K562 (cell line): Measurements from ENCODE around the gene APOC1. TPM values are rescaled to one million over a fixed set of nuclear protein-coding genes. Genes with fewer than 3 reads are reported as not detected.
A peak's percentile ranks its signal among the peaks of the same experiment; 100 is the strongest.

Experiments used
- ARID3A ChIP-seq: IDR thresholded peaks from 2 replicates; pipeline ENCODE4 v1.6.1; 2012; ENCODE audit warnings: low read depth, low read length, improper control_type of control experiment, borderline replicate concordance
- CHAMP1 ChIP-seq: fragments of 450-650 bp; IDR thresholded peaks from 2 replicates; pipeline ENCODE4 v1.6.1; 2016; ENCODE audit warnings: mild to moderate bottlenecking
- CHD1 ChIP-seq: fragments of 200-600 bp; sonication (generic); IDR thresholded peaks from one replicate; pipeline ENCODE4 v1.6.1; 2012; ENCODE audit warnings: mild to moderate bottlenecking, moderate library complexity, low read length, inconsistent platforms
- FIP1L1 ChIP-seq: fragments of 200-400 bp; formaldehyde crosslinking; IDR thresholded peaks from 2 replicates; pipeline ENCODE4 v1.6.1; 2018; ENCODE audit warnings: mild to moderate bottlenecking, low read depth, low read length; ENCODE audit not compliant: poor library complexity, severe bottlenecking
- HDAC3 ChIP-seq: fragments of 450-650 bp; IDR thresholded peaks from 2 replicates; pipeline ENCODE4 v1.6.1; 2018; ENCODE audit warnings: borderline replicate concordance, mild to moderate bottlenecking, moderate library complexity; ENCODE audit not compliant: partially characterized antibody
- HDAC6 ChIP-seq: IDR thresholded peaks from 2 replicates; pipeline ENCODE4 v1.6.1; 2012; ENCODE audit warnings: low read depth, mild to moderate bottlenecking, control low read depth, inconsistent platforms, low read length, moderate library complexity
- NCOA1 ChIP-seq: fragments of 450-650 bp; IDR thresholded peaks from 2 replicates; pipeline ENCODE4 v1.6.1; 2016; ENCODE audit warnings: low read depth
- NR4A1 ChIP-seq, 2 experiments: fragments of 250-450 bp in 1 of 2; fragments of 450-650 bp in 1 of 2; sonication (Bioruptor Pico) in 1 of 2; IDR thresholded peaks; 2 replicates each; pipeline versions ENCODE4 v1.4.0 to v1.6.1; 2016 to 2020; ENCODE audit warnings: mild to moderate bottlenecking in 2 of 2, missing compliant biosample characterization in 1 of 2, missing genetic modification characterization in 1 of 2, moderate library complexity in 1 of 2
- ZBTB5 ChIP-seq: fragments of 450-650 bp; IDR thresholded peaks from 2 replicates; pipeline ENCODE4 v1.6.1; 2017; ENCODE audit warnings: antibody characterized with exemption
- ZNF695 ChIP-seq: fragments of 450-650 bp; formaldehyde crosslinking; IDR thresholded peaks from 2 replicates; pipeline ENCODE4 v1.4.0; 2020; ENCODE audit warnings: mild to moderate bottlenecking, moderate library complexity
- polyA plus RNA-seq, 8 experiments: library from polyadenylated mRNA; depleted of rRNA in 4 of 8; stranded (reverse) in 5 of 8; unstranded in 3 of 8; fragments of >200 nt; fragmentation: Nextera tagmentation in 2 of 8; fragmentation: Illumina TruSeq in 1 of 8; extraction: Ambion mirVana in 2 of 8; extraction: Trizol in 1 of 8; gene quantifications; 2 replicates each; pipeline versions ENCODE4 v1.2.1 to v1.2.3, GENCODE V29; 2011 to 2014; ENCODE audit warnings: inconsistent platforms in 1 of 8, missing spikeins in 1 of 8
- total RNA-seq, 7 experiments: library from RNA; depleted of rRNA in 6 of 7; stranded (reverse); fragments of >200 nt in 6 of 7; fragmentation: Illumina TruSeq in 2 of 7; extraction: Trizol in 2 of 7; gene quantifications; 2 replicates each; pipeline versions ENCODE4 v1.2.1 to v1.2.3, GENCODE V29; 2011 to 2021; ENCODE audit warnings: low replicate concordance in 1 of 7
- TF ChIP-seq, protein P1 (sequence below): fragments of 450-650 bp; formaldehyde crosslinking; IDR thresholded peaks from 2 replicates; pipeline ENCODE4 v1.4.0; 2022; ENCODE audit warnings: missing genetic modification characterization
- TF ChIP-seq, protein P2 (sequence below): fragments of 250-450 bp; sonication (Bioruptor Pico); IDR thresholded peaks from 2 replicates; pipeline ENCODE4 v1.5.0; 2020; ENCODE audit warnings: mild to moderate bottlenecking
- TF ChIP-seq, protein P3 (sequence below): fragments of 250-450 bp; sonication (Bioruptor Pico); IDR thresholded peaks from 2 replicates; pipeline ENCODE4 v1.5.0; 2021

APOC1 gene
- total and polyA plus RNA-seq, 9 of the 15 experiments (the other 6 are each of a cell fraction or from before 2014, with no cell fraction given): 115 to 408 (median 220) TPM

DNA sequence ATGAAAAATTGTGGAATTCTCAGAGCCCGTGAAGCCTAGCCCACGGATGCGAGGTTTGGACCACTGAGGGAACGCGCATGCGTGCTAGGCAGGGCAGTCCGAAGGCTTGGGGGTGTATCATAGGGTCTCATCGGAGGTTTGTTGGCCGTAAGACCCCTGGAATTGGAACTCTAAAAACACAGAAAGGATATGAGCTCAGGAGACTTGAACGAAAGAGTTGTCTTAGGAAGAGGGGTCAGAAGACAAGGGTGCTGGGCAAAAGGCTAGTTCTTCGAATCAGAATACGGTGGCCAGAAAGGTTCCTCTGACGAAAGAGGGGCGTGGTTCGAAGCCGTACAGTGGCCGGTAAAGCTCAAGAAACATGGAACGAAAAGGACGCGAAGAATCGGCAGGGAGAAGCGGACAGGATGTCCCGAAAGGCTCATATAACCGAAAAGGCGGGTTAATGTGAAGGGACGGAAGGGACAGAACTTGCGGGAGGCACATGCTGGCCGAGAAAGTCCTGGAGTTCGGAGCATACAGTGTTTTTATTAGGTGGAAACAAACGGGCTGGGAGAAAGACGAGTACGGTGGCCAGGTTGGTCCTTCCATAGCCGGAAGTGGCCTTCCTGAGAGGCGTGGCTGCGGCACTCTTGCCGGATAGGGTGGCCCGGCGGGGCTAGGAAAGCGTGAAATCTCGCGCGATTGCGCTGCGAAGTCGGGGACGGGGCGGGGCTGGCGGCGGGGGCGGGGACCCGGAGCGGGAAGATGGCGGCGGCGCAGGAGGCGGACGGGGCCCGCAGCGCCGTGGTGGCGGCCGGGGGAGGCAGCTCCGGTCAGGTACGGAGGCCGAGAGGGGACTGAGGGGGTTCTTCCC is 40.5 kb downstream of the APOC1 start, which contains the start of gene CLPTM1 (continued):
- no peak for TF ChIP-seq CHAMP1
- TF ChIP-seq, protein P1, sequence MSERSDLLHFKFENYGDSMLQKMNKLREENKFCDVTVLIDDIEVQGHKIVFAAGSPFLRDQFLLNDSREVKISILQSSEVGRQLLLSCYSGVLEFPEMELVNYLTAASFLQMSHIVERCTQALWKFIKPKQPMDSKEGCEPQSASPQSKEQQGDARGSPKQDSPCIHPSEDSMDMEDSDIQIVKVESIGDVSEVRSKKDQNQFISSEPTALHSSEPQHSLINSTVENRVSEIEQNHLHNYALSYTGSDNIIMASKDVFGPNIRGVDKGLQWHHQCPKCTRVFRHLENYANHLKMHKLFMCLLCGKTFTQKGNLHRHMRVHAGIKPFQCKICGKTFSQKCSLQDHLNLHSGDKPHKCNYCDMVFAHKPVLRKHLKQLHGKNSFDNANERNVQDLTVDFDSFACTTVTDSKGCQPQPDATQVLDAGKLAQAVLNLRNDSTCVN (CRISPR knock-in tag): no peak
- TF ChIP-seq, protein P2, sequence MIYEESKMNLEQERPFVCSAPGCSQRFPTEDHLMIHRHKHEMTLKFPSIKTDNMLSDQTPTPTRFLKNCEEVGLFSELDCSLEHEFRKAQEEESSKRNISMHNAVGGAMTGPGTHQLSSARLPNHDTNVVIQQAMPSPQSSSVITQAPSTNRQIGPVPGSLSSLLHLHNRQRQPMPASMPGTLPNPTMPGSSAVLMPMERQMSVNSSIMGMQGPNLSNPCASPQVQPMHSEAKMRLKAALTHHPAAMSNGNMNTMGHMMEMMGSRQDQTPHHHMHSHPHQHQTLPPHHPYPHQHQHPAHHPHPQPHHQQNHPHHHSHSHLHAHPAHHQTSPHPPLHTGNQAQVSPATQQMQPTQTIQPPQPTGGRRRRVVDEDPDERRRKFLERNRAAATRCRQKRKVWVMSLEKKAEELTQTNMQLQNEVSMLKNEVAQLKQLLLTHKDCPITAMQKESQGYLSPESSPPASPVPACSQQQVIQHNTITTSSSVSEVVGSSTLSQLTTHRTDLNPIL: no peak
- TF ChIP-seq CHD1: no peak
- TF ChIP-seq, protein P3, sequence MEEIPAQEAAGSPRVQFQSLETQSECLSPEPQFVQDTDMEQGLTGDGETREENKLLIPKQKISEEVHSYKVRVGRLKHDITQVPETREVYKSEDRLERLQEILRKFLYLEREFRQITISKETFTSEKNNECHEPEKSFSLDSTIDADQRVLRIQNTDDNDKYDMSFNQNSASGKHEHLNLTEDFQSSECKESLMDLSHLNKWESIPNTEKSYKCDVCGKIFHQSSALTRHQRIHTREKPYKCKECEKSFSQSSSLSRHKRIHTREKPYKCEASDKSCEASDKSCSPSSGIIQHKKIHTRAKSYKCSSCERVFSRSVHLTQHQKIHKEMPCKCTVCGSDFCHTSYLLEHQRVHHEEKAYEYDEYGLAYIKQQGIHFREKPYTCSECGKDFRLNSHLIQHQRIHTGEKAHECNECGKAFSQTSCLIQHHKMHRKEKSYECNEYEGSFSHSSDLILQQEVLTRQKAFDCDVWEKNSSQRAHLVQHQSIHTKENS (CRISPR knock-in tag): no peak
- TF ChIP-seq NCOA1: peak; percentile 69
- no peak for TF ChIP-seq HDAC3
- TF ChIP-seq NR4A1 (CRISPR knock-in tag; IDR thresholded peaks at IDR 0.05): no peak
- TF ChIP-seq NR4A1 (tag; IDR thresholded peaks at IDR 0.05): no peak
- no peak for TF ChIP-seq ZBTB5
- TF ChIP-seq HDAC6: no peak
- no peak for TF ChIP-seq ZNF695 (CRISPR knock-in tag)
- TF ChIP-seq FIP1L1: no peak
- TF ChIP-seq ARID3A: no peak
